NCI-H774 (cell line): ENCODE results near the gene OSTM1.

Experiments used
- DNase-seq: peaks from one replicate; lab custom pipeline; 2025; lab: John Stamatoyannopoulos, UW

The OSTM1 gene

DNA sequence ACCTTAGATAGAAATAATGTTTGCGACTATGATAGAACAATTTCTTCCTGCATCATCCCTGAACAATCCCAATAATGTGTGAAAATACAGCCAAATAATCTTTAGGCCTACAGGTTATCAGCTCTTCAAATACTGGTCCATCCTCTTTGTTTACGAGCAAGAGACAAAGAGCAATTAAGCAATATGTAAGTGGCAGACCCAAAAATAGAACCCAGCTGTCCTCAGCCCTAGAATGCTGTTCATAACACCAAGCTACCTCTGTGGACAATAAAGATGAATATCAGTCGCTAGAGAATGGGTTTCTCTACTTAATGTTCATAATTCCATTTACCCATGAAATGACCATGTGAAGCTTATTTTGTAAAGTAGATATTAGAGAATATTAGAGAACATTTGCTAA, 28.4 kb upstream of the OSTM1 start:
- DNase-seq: no peak

DNA sequence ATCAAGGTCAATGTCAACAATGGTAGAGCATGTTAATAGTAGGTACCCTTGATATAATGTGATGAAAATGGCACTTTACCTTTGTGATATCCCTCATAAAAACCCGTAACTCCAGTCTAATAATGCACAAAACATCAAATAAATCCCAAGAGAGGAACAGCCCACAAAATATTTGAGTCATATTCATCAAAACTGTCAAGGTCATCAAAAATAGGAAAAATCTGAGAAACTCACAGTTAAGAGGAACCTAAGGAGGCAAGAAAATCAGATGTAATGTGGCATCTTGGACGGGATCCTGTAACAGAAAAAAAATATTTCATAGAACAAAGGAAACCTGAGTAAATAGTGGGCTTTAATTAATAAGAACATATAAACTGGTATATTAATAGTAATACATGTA, 25.5 kb upstream of the OSTM1 start:
- DNase-seq: no peak

DNA sequence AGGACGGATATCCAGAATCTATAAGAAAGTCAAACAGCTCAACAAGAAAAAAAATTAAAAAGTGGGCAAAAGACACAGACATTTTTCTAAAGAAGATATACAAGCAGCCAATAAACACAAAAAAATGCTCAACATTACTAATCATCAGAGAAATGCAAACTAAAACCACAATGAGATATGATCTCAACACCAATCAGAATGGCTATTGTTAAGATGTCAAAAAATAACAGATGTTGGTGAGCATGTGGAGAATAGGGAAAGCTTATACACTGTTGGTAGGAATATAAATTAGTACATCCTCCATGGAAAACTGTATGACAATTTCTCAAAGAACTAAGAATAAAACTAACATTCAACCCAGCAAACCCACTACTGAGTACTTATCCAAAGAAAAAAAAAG, 23.3 kb upstream of the OSTM1 start:
- no peak for DNase-seq

DNA sequence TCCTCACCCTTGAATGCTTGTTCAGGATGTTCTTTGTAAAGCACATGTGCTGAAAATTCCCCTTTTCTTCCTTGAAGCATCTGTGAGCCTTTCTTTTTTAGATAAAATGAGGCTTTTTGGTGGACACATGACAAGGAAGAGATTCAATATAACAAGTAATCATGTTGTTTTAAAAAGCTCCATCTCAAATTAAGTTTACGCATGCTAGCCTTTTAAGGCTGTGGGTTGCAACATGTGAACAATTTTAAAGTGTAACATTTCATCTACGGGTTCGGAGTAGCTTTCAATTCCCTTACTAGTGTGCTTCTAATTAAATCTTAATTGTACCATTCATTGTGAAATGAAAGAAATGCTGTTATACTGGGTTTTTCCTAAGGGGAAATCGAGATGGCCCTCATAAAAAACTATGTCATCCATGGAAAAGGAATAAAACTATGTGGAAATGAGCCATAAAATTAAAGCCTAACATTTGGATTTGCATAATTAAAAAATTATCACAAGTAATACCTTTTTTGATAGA, 19.3 kb upstream of the OSTM1 start:
- no peak for DNase-seq

DNA sequence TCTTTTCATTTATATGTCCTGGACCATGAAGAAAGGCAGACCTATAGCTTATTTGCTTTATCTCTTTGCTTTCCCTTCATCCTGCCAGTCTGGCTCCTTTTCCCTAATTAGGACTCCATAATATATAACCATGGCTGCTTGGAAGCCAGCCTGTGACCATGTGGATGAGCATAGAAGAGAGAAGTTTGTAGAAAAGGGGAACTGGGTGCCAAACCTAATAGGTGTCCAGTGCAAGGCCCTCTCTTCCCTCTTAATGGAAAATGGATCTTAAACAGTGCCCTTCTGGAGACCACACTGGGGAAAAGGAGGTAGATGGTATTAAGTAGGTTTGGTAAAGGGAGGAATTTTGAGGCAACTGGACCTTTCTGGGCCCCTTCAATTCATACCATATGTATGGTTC, 16.7 kb upstream of the OSTM1 start:
- no peak for DNase-seq

DNA sequence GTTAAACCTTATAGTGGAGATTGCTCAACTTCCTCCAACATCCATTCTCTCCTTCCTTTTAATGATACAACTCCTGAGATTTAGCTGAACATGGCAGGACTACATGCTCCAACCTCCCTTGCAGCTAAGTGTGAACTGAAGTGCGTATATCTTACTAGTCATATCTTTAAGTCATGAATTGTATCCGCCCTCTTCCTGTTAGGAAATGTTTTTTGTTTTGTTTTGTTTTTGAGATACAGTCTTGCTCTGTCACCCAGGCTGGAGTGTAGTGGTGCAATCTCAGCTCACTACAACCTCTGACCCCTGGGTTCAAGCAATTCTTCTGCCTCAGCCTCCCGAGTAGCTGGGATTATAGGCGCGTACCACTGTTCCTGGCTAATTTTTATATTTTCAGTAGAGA, 8.8 kb upstream of the OSTM1 start:
- DNase-seq: no peak

DNA sequence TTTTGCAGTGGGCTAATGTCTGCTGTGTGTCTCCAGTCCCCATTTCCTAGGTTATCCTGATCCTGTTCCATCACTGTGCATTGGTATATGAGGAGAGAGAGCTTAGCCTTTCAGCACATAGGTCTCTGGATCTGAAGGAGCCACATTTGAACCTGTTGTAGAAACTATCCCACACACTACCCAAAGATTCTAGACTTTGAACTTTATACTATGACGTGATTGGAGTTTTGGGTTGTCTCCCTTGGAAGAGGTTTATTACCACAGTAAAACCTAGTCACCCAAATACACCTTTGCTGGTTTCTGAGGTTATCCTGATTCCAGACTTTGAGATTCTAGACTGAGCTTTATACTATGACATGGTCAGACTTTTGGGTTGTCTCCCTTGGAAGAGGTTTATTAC, 8.0 kb upstream of the OSTM1 start:
- no peak for DNase-seq

DNA sequence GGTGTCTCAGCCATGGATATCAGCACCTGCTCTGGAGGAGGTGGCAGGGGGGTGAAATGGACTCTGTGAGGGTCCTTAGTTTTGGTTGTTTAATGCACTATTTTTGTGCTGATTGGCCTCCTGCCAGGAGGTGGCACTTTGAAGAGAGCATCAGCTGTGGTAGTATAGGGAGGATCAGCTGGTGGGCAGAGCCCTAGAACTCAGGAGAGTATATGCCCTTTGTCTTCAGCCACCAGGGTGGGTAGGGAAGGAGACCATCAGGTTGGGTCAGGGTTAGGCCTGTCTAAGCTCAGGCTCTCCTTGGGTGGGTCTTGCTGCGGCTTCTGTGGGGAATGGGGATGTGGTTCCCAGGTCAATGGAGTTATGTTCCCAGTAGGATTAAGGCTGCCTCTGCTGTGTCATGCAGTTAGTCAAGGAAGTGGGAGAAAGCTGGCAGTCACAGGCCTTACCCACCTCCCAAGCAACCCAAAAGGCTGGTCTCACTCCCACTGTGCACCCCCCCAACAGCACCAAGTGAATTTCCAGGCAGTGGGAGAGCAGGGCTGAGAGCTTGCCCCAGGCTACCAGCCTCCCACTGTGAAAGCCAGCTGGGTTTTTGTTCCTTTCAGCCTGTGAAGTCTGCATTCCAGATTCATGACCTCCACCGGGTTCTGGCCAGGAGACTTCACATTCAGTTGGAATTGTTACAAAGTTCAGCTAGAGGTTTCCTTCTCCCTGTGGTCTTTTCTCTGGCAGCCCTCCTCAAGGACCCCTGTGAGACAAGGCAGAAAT, 5.7 kb upstream of the OSTM1 start:
- DNase-seq: no peak

DNA sequence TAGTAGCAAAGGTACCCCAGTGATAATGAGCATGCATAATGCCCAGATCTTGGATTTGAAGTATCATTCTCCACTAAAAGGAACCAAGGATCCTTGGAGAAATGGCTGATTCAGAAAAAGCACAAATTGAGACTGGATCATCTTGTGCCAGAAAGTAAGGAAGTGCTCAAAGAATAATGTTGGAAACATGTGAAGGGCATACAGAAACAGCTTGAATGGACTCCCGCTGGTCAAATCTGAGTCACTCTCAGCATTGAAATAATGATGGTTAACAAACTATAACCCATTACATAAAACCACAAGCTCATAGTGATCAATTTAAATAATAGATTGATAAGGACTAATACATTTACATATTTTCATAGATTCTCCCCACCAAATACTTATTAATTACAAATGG, 3.6 kb upstream of the OSTM1 start:
- DNase-seq: no peak

DNA sequence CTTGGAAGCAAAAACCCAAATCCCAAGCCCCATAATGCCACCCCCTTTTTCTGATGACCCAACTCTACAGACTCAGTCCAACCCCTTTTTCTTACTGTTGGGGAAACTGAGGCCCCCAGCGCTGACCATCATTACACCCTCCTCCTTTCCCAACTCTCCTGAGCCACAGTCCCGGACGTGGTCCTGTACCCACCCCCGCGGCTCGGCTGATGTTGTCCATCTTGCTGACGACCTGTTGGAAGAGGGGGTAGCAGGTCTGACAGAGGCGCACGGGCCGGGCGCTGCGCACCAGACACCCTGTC, 533 bp downstream of the OSTM1 start:
- DNase-seq: no peak

DNA sequence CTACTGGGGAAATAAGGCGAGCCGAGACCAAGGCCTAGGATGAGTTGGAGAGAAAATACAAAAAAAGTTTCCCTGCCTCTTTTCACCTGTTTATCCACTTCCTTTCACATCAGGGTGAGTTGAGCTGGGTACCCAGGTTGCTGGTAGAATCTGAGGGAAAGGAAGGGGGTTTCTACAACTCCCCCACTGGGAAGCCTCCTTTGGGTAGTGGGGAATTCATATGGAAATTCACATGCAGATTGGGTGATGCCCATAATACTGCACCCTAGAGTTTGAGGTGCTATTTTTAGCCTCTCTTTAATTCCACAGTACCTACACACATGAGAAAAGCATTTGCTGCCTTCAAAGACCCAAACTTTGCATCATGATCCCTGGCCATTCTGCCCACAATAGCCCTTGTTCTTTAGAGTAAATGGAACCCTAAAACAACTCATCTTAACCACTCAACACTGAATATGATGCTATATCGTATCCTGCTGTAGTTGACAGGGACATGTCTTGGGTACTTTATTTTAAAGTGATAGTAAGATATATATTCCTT, 2.7 kb downstream of the OSTM1 start:
- no peak for DNase-seq

DNA sequence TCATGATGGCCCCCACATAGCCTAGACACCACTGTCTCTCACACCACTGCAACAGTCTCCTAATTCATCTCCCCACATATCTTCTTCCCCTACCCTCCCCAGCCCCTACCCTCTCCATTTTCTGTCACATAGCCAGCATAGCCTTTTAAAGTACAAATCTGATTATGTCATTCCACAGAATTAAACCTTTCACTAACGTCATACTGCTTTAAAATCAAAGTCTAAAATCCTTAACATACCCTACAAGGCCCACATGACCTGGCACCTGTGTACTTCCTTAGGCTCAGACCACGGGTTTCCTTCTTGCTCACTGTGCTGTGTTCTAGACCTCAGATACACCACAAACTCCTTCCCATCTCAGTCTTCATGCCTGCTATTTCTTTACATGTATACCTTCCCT, 5.9 kb downstream of the OSTM1 start:
- DNase-seq: no peak

DNA sequence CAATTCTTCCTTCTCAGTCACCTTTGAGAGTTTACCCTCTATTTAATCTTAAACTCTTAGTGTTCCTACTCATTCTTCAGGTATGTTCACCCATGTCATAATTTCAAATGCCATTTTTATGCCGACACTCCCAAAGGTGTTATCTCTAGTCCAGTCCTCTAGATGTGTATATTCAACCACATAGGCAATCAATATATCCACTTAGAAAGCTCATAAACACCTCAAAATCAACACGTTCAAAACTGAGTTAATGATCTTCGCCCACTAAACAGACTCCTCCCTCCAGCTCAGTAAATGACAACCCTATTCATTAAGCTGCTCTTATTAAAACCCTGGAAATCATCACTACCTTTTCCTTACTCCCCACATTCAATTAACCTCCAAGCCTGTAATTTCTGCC, 6.4 kb downstream of the OSTM1 start:
- no peak for DNase-seq

DNA sequence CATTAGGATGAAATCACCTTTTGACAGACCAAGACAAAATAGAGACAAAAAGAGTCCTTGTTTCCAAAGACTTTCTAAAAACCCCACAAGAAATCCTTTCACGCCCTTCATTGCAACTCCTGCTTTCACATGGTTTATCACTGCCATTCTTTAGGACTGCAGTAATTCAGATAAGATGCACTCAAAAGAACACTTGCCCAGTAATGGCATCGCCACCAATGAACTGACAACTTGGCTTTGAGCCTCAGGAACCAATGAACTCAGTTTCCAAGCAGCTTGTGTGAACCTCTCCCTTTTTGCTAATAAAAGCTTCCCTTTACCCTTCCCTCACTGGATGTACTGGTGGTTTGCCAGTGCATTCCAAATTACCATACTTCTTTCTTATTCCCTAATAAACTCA, 21.8 kb downstream of the OSTM1 start:
- no peak for DNase-seq

DNA sequence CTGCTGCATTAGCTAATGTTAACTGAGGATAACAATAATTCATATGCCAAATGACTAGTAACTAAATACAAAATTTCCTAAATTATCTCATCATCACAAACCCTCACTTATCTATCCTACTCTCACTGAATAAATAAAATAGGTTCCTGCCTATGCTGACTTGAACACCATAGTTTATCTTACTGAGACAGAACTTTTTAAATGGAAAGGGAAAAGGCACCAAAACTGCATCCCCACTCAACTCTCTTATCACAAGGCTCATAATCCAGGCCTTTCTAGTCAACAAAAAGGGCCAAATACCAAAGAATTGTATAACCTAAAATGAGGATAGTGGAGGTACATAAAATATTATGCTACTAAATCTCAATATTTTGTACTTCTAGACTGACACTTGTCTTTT, 23.1 kb downstream of the OSTM1 start:
- no peak for DNase-seq

DNA sequence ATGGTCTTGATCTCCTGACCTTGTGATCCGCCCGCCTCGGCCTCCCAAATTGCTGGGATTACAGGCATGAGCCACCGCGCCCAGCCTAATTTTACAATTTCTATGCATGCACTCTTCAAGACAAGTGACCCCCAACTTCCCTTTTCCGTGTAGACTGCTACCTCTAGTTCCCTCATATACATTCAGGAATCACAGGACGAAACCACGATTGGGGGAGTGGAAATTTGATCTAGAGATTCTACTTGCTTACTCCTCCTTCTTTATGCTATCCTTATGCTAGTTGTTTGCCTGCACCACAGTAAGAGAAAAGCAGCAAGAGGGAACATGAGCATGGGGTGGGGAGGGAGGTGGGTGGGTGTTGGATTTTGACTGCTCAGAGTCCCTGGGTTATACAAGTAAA, 34.9 kb downstream of the OSTM1 start:
- DNase-seq: no peak

DNA sequence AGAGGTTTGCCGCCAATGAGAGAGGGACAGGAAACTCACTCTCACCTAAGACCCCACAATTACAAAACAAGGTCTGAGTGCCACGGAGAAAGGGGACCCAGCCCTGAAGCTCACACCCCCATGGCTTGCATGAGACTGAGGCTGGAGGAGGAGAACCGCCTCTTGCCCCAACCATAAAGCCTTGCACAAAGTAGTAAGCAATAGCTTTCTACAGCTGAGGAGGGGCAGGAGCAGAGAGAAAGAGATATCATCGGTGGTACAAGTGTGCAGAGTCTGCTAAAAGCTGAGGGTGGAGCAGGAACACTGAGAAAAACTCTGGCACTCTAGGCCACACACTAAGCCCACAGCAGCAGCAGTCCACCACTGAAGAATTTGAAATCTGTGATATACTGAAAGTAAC, 37.7 kb downstream of the OSTM1 start:
- DNase-seq: no peak

DNA sequence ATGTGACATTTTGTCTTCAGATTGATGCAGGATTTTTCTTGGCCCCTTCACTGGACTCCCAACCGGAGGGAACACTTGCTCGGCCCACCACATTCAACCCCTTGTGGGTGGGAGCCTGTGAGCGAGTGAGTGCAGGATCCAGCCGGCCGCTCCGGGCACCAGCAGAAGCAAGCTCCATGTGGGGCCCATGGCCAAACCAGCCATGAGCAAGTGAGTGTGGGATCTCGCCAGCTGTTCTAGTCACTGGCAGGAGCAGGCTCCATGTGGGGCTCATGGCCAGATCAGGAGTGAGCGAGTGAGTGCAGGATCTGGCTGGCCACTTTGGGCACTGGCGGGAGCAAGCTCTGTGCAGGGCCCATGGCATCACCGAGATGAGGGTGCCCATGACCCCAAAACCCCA, 42.6 kb downstream of the OSTM1 start:
- DNase-seq: no peak

DNA sequence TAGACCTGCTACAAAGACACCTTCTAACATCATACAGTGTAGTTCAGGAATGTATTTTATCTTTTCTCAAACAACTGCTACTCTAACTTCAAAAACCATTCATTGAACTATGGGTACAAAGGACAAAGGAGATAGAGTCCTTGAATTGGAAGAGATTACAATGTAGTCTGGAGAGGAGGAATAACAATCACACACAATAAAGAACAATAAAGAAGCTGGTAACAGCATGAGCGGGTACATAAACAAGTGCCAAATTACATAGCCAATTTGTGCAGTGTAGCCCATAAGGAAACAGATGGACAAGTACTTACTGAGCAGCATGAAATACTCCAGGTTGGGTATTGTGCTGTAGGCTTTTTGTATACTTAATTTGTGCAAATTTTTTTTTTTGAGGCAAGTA, 44.3 kb downstream of the OSTM1 start:
- DNase-seq: peak; percentile 8

DNA sequence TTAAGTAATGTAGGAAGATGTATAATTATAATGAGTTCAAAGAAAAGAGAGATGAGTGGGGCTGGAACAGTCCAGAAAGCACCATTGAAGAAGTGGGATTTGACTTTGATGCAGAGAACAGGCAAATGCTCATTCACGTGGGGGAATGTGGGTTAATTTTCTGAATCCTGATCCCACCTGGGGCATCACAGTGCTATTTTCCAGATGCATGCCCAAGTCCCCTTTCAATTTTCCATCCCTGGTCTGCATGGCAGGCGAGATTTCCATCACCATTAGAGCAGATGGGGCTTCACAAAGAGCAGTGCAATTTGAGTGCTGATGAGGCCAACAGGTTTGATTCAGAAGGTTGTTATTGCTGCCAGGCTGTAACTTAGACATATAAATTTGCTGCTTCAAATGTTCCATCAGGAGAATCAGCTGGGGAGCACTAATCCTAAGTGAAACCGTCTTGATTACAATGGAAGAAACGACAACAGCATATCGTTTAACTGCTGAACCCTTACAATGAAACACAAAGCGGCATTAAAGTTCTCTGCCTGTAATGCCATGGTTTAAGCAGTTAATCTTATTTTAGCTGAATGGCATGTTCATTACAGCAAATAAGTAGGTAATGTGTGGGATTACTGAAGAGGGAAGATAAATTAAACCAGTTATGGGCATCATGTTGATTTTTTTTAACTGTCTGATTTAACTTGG, 45.2 kb downstream of the OSTM1 start:
- DNase-seq: no peak

DNA sequence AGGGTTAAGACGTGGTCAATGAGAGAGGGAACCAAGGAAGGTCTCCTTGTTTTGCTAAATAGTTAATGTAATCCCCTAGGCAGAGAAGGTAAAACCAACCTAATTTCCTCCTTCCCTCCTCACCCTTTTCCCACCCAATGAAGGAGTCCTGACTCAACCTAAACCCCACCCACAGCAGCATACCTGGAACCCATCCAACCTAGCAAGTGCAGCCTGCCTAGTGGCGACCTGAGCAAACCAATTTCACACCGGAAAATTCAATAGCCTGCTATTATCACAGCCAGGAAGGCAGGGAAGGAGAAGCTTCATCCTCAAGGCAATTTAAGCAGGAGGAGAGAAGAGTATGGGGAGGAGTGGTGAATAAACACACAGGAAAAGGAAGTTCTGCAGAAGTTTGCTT, 46.9 kb downstream of the OSTM1 start:
- peak; percentile 47 for DNase-seq

DNA sequence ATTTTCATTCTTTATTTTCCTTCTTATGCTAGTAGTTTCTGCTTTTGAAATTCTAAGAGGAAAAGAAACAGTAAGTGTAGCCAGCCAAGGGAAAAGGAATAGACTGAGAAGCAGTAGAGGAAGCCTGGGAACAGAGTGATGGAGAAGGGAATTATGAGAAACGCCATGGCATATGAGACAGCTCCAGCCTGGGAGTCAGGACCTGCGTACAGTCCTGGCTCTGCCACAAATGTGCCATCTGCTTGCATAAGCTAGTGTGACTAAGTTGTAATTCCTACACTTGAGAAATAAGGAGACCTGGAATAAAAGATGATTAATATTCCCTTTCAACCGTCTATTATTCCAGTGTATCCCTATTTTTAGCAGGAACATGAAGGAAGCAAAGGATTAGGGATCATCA, 47.5 kb downstream of the OSTM1 start:
- DNase-seq: no peak

DNA sequence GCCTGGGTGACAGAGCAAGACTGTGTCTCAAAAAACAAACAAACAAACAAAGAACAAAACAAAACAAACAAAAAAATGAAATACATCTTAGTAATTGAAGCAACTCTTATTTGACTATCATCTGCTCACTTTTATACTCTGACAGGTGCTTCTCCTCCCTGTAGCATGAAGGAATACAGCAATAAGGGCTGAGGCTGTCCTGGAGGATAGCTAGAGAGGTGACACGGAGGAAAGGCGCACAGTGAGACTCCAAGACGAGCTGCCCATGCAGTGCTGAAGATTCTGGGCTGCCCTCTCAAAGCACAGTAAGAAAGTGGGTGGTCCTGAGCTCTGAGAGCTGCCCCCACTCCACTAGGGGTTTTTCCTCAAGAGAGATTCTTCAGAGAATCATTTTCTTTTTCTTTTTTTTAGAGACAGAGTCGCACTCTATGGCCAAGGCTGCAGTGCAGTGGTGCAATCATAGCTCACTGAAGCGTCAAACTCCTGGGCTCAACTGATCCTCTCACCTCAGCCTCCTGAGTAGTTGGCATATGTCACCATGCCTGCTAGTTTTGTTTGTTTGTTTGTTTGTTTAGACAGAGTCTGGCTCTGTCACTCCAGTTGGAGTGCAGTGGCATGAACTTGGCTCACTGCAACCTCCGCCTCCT, 50.0 kb downstream of the OSTM1 start:
- DNase-seq: no peak
